T1000 (cell line): ENCODE results near the gene DOCK4.
"Not testable (repeated sequence)": the region's sequence is repeated elsewhere in the genome, so short reads cannot be mapped to it uniquely, and the experiment has no call there.

ENCODE experiments used
- DNase-seq: peaks from one replicate; lab custom pipeline; 2025; ENCODE audit warnings: mixed read lengths; lab: John Stamatoyannopoulos, UW

The DOCK4 gene

DNA sequence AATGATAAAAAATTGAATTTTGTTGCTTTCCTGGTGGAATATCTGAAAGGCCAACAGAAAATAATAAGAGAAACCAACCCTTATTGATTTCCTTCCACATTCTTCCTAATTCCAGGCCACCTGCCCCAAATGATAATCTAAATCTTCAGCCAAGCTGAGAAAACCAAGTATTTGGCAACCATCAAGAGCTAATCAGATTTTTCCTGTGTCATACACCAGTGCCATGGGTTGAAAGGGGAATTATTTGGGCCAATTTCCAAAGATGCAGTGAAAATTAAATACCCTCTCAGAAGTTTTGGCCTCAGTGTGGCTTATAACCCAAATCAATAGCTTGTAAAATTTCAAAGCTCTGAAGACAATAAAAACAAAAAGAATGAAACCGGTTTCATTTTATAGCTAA, 70.4 kb downstream of the DOCK4 start:
- DNase-seq: no peak

GRCh38 chr7:112134039-112134438, 72.2 kb downstream of the DOCK4 start:
- no peak for DNase-seq

DNA sequence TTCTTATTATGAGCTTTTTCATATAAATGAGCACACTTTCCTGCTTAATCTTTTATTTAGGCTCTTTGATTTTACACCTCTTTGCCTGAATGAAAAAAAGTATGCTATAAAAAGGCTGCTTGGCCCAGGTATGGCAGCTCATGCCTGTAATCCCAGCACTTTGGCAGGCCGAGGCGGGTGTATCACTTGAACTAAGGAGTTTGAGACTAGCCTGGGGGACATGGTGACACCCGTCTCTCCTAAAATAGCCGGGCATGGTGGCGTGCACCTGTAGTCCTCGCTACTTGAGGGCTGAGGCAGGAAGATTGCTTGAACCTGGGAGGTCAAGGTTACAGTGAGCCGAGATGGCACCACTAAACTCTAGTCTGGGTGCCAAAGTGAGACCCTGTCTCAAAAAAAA, 72.9 kb downstream of the DOCK4 start:
- DNase-seq: no peak

DNA sequence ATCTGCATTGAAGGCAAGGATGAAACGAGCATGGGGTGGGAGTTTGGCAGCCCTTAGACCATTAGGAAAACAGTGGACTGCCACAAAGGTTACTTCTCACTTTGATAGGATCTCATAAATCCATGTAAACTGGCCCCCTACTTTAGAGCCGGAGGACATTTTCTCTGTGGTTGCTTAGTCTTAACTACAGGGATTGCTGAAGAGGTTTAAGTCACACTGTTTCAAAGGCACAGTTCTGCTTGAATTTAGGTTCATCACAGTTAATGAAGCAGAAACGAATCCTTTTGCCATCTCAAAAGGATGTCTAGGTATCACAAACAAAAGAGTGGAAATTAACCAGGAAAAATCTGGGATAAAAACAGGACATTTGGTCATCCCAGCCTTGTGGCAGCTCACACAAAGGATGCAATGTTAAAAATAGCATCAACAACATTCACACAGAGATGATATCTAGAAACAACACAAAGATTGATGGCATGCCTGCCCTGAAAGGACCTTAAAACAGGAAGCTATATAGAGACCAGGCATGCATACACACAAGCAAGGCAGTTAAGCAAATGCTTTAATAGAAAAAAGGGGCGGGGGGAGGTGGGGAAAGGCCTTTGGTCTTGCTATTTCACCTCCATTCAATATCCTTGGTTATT, 74.0 kb downstream of the DOCK4 start:
- DNase-seq: no peak

- DNase-seq: no peak
Observed at GRCh38 chr7:112130729-112131410, 75.3 kb downstream of the DOCK4 start.

DNA sequence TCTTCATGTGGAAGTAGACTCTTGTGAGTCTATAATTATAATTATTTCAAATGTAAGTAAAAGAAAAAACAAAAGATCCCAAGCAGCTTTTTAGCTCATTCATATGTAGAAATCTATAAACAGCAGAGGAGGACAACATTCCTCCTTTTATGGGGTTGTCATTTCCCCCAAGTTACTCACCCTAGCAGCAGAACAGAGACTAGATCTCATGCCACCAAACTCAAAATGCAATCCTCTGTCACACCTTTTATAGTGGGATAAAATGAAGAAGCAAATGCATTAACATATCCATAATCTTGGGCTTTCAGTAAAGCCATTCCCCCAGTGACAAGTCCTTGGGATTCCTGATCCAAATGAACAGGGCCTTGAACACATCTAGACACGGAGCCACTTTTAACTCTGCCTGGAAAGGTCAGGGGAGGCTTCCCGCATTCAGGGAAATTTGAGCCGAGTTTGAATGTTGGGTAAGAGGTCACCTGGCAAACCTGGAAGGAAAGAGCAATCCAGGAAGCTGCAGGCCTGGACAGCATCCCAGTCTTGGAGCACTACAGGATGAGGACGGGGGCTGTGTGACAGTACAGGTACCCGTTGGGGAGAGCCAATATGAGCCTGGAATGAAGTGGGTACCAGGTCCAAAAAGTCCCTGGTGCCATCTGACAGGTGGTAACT, 76.4 kb downstream of the DOCK4 start:
- DNase-seq: no peak

- DNase-seq: not testable (repeated sequence)
Observed at GRCh38 chr7:112128461-112129425, 77.5 kb downstream of the DOCK4 start.

DNA sequence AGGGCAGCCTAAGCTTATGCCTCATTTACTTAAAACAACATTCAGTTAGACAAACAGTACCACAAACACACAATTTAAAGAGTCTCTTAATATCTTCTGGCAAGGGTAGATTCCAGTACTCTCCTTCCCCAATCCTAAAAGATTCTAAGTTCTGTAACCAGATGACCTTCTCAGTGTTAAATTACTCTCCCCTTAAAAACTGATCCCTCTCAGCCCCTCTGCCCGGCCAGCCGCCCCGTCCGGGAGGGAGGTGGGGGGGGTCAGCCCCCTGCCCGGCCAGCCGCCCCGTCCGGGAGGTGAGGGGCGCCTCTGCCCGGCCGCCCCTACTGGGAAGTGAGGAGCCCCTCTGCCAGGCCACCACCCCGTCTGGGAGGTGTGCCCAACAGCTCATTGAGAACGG, 78.2 kb downstream of the DOCK4 start:
- DNase-seq: not testable (repeated sequence)

GRCh38 chr7:112125250-112125649, 80.9 kb downstream of the DOCK4 start:
- DNase-seq: no peak

DNA sequence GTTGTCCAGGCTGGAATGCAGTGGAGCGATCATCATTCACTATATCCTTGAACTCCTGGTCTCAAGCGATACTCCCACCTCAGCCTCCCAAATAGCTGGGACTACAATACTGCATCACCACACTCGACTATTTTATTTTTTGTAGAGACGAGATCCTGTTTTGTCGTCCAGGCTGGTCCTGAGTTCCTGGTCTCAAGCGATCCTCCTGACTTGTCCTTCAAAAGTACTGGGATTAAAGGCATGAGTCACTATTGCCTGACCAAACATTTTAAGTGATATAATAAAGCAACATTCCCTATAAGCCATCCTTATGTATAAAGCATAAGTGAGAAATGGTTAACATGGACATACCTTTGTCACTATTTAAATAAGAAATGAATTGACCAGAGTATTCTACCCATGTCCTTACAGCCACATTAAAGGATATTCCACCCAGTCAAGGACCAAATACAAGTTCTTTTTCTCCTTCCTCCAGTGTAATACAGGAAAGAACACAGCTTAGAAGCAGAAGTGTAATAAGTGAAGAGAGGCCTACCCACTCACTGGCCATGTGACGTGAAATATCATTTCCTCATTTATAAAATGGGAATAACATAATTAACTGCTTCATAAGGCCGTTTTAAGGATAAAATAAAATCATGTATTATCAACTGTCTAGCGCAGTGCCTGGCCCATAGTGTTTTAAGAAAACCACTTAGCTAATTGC, 82.0 kb downstream of the DOCK4 start:
- no peak for DNase-seq

- no peak for DNase-seq
Observed at GRCh38 chr7:112122798-112123197, 83.4 kb downstream of the DOCK4 start.

GRCh38 chr7:112122144-112122543, 84.1 kb downstream of the DOCK4 start:
- DNase-seq: no peak

- DNase-seq: no peak
Observed at GRCh38 chr7:112121318-112121717, 84.9 kb downstream of the DOCK4 start.

DNA sequence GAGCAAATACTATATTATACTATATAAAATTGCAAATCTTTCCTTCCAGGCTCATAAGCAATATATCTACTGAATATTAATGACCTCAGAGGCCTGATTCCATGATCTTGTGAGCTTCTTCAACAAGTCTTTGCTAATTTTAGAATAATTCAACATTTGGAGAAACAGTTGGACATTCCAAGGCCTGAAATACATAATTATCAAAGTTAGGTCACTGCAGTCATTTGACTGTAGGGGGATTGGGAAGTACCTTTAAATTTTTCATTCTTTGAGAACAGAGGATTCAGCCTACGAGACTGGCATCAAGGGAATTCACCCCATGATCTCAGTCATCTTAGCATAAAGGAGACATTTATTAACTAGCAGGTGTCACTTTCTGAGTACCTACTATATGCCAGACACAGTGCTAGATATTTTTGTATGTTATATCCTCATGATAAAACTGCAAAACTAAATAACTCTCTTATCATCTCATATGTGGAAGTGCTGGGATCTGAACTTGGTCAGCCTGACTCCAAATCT, 85.4 kb downstream of the DOCK4 start:
- no peak for DNase-seq

GRCh38 chr7:112118581-112119566, 87.3 kb downstream of the DOCK4 start:
- DNase-seq: no peak

DNA sequence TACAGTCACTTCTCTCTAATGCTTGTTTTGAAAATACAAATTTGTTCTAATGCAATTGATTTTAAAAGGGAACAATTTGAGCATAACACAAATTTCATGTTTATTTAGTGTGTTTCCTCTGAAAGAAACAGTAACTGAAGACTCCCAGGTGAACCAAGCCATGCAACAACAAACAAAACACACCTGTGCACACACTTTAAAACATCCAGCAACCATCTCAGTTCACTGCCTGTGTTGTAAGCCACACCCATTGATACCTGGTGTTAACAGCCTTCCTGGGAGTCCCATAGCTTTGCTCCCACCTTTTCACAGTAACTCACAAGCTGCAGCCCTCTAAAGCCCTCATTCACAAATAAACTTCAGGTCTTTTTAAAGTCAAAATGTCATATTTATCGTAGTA, 89.3 kb downstream of the DOCK4 start:
- no peak for DNase-seq

GRCh38 chr7:112116358-112116757, 89.8 kb downstream of the DOCK4 start:
- no peak for DNase-seq

DNA sequence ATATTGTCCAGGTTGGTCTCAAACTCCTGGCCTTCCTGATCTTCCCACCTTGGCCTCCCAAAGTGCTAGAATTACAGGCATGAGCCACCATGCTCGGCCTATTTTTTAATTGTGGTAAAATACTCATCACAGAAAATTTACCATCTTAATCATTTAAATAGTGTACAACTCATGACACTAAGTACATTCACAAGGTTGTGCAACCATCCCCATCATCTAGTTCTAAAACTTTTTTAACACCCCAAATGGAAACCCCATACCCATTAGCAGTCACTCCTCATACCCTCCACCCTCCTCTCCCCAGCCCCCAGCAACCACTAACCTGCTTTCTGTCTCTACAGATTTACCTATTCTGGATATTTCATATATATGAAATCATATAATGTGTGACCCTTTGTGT, 90.3 kb downstream of the DOCK4 start:
- no peak for DNase-seq

GRCh38 chr7:112113913-112114575, 92.2 kb downstream of the DOCK4 start:
- DNase-seq: no peak
